Activated naive CD8-positive, alpha-beta T cell (primary cell): ENCODE data around the gene AMFR.
"Not testable (repeated sequence)": the region's sequence is repeated elsewhere in the genome, so short reads cannot be mapped to it uniquely, and the experiment has no call there.

Experiments used
- H3K27ac Mint-ChIP-seq: one replicate; pipeline ENCODE4 v1.8.0; 2021; ENCODE audit warnings: mixed read lengths
- H3K27me3 Mint-ChIP-seq: one replicate; pipeline ENCODE4 v1.8.0; 2021; ENCODE audit warnings: mixed read lengths
- H3K36me3 Mint-ChIP-seq: one replicate; pipeline ENCODE4 v1.8.0; 2021; ENCODE audit warnings: mixed read lengths
- H3K4me1 Mint-ChIP-seq: one replicate; pipeline ENCODE4 v1.8.0; 2021; ENCODE audit warnings: low read depth, mixed read lengths
- H3K4me3 Mint-ChIP-seq: one replicate; pipeline ENCODE4 v1.8.0; 2021; ENCODE audit warnings: mild to moderate bottlenecking, mixed read lengths
- H3K9me3 Mint-ChIP-seq: one replicate; pipeline ENCODE4 v1.8.0; 2021; ENCODE audit warnings: low read depth, mixed read lengths

The AMFR gene

DNA sequence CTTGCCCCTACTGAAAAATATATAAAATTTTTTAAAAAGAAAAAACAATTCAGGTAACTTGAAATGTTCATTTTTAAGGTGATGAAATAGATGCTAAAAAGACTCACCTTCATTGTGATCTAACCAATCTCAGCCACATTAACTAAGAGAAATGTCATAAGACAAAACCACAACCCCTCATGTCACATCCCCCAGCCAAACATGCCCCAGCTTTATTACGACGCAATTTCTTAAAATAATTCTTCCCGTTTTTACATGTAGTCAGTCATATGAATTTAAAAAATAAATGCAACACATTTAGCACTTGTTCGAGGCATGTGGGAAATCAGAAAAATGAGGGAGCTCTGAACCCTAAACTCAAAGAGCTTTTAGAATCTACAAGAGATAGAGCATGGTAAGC lies 9.5 kb downstream of the AMFR start:
- Mint-ChIP-seq H3K9me3 (no peaks in the 10 kb centered on the region), H3K27ac (no peak overlapping the region), H3K36me3 (peaks cover 8% of the 10 kb centered on the region), H3K4me3 (no peak overlapping the region), H3K27me3 (no peaks in the 10 kb centered on the region), H3K4me1 (peaks cover 25% of the 10 kb centered on the region)

GRCh38 chr16:56414366-56414765 lies 11.0 kb downstream of the AMFR start:
- Mint-ChIP-seq H3K4me1 (peaks cover 18% of the 10 kb centered on the region), H3K9me3 (no peaks in the 10 kb centered on the region), H3K4me3 (no peak overlapping the region), H3K27me3 (no peaks in the 10 kb centered on the region), H3K27ac (no peak overlapping the region), H3K36me3 (peaks cover 10% of the 10 kb centered on the region)

DNA sequence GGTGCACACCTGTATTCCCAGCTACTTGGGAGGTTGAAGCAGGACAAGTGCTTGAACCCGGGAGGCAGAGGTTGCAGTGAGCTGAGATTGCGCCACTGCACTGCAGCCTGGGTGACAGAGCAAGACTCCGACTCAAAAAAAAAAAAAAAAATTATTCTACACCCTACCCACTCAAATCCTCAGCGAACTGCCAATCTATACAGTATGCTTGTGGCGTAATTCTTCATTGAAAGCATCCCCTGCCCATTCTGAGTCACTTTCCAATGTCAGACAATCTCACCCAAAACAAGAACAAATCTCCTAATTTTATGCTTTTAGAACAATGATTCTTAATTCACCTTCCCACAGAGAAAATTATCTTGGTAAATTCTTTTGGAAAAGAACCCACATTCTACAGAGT lies 12.0 kb downstream of the AMFR start:
- Mint-ChIP-seq H3K36me3 (peaks cover 11% of the 10 kb centered on the region), H3K27ac (no peak overlapping the region), H3K4me3 (no peak overlapping the region), H3K9me3 (no peaks in the 10 kb centered on the region), H3K27me3 (no peaks in the 10 kb centered on the region), H3K4me1 (peaks cover 16% of the 10 kb centered on the region)

- Mint-ChIP-seq H3K4me1 (peaks cover 15% of the 10 kb centered on the region), H3K27me3 (no peaks in the 10 kb centered on the region), H3K9me3 (no peaks in the 10 kb centered on the region), H3K36me3 (peaks cover 13% of the 10 kb centered on the region), H3K27ac (no peak overlapping the region), H3K4me3 (no peak overlapping the region)
Measured at GRCh38 chr16:56411624-56412023, 13.7 kb downstream of the AMFR start.

- H3K9me3 Mint-ChIP-seq, result no peaks in the 10 kb centered on the region
- H3K4me1 Mint-ChIP-seq, result peaks cover 13% of the 10 kb centered on the region
- H3K36me3 Mint-ChIP-seq, result peaks cover 13% of the 10 kb centered on the region
- no peak overlapping the region for H3K27ac Mint-ChIP-seq
- H3K4me3 Mint-ChIP-seq, result no peak overlapping the region
- H3K27me3 Mint-ChIP-seq, result no peaks in the 10 kb centered on the region
Measured at GRCh38 chr16:56411123-56411522, 14.2 kb downstream of the AMFR start.

DNA sequence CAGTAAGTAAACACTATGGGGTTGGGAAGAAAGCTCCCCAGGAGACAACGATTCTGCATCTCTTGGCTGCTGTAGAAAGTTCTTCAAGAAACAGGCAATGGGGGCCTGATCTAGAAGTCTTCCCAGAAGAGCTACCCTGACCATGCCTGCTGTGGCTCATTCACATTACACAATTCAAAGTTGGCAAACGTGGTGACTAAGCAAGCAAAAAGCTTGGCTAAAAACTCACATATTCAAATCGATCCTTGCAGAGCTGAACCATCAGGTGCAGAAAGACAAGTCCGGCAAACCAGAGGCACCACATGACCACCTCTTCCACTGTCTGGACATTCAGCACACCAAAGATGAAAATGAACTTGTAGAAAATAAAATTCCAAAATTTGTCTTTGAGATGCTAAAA lies 16.1 kb downstream of the AMFR start:
- no peaks in the 10 kb centered on the region for H3K27me3 Mint-ChIP-seq
- peaks cover 1% of the 10 kb centered on the region for H3K4me1 Mint-ChIP-seq
- H3K36me3 Mint-ChIP-seq, result peaks cover 19% of the 10 kb centered on the region
- no peak overlapping the region for H3K27ac Mint-ChIP-seq
- H3K4me3 Mint-ChIP-seq, result no peak overlapping the region
- H3K9me3 Mint-ChIP-seq, result no peaks in the 10 kb centered on the region

DNA sequence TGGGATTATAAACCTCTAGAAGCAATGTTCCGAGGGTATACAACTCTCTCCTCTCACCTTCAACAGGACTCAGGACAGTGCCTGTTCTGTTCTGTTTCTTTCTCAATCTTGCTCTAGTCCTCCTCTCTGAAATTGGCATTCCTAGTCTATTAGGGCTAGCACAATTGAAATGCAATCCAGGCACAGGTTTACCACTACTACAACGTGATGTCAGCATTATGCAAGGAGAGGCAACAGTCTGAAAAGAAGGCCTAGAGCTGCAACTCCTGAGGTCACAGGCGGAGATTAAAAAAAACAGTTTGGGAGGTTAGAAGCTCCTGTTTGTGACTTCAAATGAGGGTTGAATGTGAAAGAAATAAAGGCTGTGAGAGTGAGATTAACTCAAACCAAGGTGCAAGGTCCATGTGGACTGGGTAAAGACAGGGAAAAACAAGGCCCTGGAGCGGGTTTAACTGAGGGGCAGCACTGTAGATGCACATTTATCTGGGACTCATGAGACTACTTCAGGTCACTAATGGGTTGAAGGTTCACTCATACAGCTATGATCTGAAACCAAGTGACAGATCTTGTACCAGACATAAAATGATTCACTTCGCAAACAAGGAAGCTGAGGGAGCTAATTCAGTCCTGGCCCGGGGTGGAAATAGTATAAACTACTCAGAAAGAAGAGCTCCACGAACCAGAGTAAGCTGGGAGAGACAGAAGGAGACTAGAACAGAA lies 16.8 kb downstream of the AMFR start:
- Mint-ChIP-seq H3K27me3 (no peaks in the 10 kb centered on the region), H3K36me3 (peaks cover 18% of the 10 kb centered on the region), H3K4me1 (peaks cover 1% of the 10 kb centered on the region), H3K9me3 (no peaks in the 10 kb centered on the region), H3K27ac (no peak overlapping the region), H3K4me3 (no peak overlapping the region)

DNA sequence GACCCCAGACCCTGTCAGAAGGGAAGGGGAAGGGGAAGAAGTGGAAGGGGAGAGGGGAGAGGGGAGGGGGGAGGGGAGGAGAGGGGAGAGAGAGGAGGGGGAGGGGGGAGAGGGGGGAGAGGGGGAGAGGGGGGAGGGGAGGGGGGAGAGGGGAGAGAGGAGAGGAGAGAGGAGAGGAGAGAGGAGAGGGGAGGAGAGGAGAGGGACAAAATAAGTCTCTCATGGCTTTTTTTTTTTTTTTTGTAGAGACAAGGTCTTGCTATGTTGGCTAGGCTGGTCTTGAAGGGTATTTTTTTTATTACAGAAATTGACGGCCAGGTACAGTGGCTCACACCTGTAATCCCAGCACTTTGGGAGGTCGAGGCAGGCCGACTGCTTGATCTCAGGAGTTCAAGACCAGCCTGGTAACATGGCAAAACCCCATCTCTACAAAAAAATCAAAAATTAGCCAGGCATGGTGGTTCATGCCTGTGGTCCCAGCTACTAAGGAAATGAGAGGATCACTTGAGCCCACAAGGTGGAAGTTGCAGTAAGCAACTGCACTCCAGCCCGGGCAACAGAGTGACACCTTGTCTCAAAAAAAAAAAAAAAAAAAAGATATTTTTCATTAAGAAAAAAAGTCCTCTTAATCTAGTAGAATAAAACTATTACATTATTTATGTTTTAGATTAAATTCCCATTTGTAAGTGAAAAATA lies 19.2 kb downstream of the AMFR start:
- no peak overlapping the region for H3K4me3 Mint-ChIP-seq
- H3K27ac Mint-ChIP-seq, result no peak overlapping the region
- no peaks in the 10 kb centered on the region for H3K27me3 Mint-ChIP-seq
- no peaks in the 10 kb centered on the region for H3K4me1 Mint-ChIP-seq
- H3K36me3 Mint-ChIP-seq, result peaks cover 15% of the 10 kb centered on the region
- H3K9me3 Mint-ChIP-seq, result no peaks in the 10 kb centered on the region

DNA sequence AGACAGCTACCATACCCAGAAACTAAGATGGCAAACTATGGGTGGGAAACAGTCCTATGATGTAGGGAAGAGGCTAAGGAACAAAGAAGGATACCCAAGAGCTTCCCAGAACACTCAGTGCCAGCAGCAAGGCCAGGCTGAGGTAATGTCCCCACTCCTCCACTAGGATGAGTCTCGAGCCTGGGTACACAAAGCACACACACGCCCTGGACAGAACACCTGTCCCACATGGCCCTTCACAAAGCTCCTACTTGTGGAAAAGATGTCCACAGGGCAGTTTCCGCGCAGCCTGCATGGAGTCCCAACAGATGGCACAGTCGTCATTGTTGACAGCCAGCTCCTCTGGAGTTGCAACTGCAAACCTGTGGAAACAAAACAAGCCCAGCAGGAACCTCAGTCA lies 23.9 kb downstream of the AMFR start:
- Mint-ChIP-seq H3K27ac (no peak overlapping the region), H3K36me3 (peaks cover 17% of the 10 kb centered on the region), H3K4me3 (no peak overlapping the region)

GRCh38 chr16:56400458-56400857 lies 24.9 kb downstream of the AMFR start:
- H3K4me3 Mint-ChIP-seq, result no peak overlapping the region
- peaks cover 20% of the 10 kb centered on the region for H3K36me3 Mint-ChIP-seq
- peaks cover 3% of the 10 kb centered on the region for H3K4me1 Mint-ChIP-seq
- no peaks in the 10 kb centered on the region for H3K9me3 Mint-ChIP-seq
- H3K27me3 Mint-ChIP-seq, result no peaks in the 10 kb centered on the region
- H3K27ac Mint-ChIP-seq, result no peak overlapping the region

More for the DNA sequence above, 23.9 kb downstream of the AMFR start:
- H3K27me3 Mint-ChIP-seq, result no peaks in the 10 kb centered on the region
- no peaks in the 10 kb centered on the region for H3K9me3 Mint-ChIP-seq
- no peaks in the 10 kb centered on the region for H3K4me1 Mint-ChIP-seq

GRCh38 chr16:56399486-56399885 lies 25.9 kb downstream of the AMFR start:
- Mint-ChIP-seq H3K4me1 (peaks cover 3% of the 10 kb centered on the region), H3K9me3 (no peaks in the 10 kb centered on the region), H3K27ac (no peak overlapping the region), H3K27me3 (no peaks in the 10 kb centered on the region), H3K4me3 (no peak overlapping the region), H3K36me3 (peaks cover 18% of the 10 kb centered on the region)

GRCh38 chr16:56399047-56399446 lies 26.3 kb downstream of the AMFR start:
- Mint-ChIP-seq H3K4me1 (peaks cover 4% of the 10 kb centered on the region), H3K36me3 (peaks cover 15% of the 10 kb centered on the region)

DNA sequence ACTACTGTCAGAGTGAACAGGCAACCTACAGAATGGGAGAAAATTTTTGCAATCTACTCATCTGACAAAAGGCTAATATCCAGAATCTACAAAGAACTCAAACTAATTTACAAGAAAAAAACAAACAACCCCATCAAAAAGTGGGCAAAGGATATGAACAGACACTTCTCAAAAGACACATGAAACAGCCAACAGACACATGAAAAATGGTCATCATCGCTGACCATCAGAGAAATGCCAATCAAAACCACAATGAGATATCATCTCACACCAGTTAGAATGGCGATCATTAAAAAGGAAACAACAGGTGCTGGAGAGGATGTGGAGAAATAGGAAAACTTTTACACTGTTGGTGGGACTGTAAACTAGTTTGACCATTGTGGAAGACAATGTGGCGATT lies 28.6 kb downstream of the AMFR start:
- H3K36me3 Mint-ChIP-seq, result peaks cover 19% of the 10 kb centered on the region

More at GRCh38 chr16:56399047-56399446, 26.3 kb downstream of the AMFR start:
- Mint-ChIP-seq H3K9me3 (no peaks in the 10 kb centered on the region), H3K27me3 (no peaks in the 10 kb centered on the region), H3K27ac (no peak overlapping the region), H3K4me3 (no peak overlapping the region)

DNA sequence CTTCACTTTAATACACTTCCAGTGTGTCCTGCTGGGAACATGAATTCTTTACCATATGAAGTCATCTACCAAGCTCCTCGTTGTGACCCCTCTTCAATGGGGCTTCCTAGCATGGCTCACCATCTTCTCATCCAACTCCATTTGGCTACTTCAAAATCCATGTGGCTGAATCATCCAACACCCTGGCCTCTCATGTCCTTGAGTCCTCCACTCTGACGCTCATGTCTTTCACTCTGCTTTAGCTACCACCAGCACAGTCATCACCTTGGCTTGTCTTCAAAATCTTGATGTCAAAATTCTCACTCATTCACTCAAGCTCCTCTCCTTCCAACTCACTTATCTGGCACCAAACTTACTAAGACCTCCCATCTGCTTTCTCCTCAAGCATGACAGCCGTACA lies 35.8 kb downstream of the AMFR start:
- no peak overlapping the region for H3K27ac Mint-ChIP-seq
- H3K36me3 Mint-ChIP-seq, result peaks cover 22% of the 10 kb centered on the region
- no peaks in the 10 kb centered on the region for H3K27me3 Mint-ChIP-seq
- H3K4me3 Mint-ChIP-seq, result no peak overlapping the region
- no peaks in the 10 kb centered on the region for H3K9me3 Mint-ChIP-seq
- H3K4me1 Mint-ChIP-seq, result peaks cover 2% of the 10 kb centered on the region

More for the DNA sequence above, 28.6 kb downstream of the AMFR start:
- H3K4me3 Mint-ChIP-seq, H3K27ac Mint-ChIP-seq, H3K9me3 Mint-ChIP-seq, H3K27me3 Mint-ChIP-seq, H3K4me1 Mint-ChIP-seq: not testable (repeated sequence)

DNA sequence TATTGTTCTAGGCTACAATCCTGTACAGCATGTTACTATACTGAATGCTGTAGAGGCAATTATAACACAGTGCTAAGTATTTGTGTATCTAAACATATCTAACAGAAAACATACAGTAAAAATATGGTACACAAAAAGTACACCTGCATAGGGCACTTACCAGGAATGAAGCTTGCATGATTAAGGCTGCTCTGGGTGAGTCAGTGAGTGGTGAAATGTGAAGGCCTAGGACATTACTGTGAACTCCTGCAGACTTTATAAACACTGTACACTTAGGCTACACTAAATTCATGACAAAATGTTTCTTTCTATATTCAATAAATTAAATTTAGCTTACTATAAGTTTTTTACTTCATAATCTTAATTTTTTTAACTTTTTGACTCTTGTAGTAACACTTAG lies 37.1 kb downstream of the AMFR start:
- H3K9me3 Mint-ChIP-seq, result peaks cover 5% of the 10 kb centered on the region
- H3K27me3 Mint-ChIP-seq, result no peaks in the 10 kb centered on the region
- no peak overlapping the region for H3K4me3 Mint-ChIP-seq
- H3K4me1 Mint-ChIP-seq, result no peaks in the 10 kb centered on the region
- peaks cover 35% of the 10 kb centered on the region for H3K36me3 Mint-ChIP-seq
- H3K27ac Mint-ChIP-seq, result no peak overlapping the region

DNA sequence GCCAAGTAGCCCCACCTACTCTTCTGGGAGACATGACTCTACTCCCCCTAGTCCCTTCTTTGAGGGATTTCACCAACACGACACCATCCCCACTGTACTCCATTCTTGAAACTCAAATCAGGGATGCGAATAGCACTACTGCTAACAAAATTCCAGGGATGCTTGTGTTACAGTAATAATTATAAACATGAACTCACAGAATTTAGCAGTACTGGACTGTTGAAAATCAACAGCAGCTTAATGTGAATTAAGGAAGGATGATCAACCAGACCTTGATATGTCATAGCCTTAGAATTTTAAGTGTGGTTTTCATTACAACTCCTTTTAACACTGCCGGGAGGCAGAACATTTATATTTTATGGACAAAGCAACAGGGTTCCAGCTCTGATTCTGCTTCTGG lies 37.9 kb downstream of the AMFR start:
- Mint-ChIP-seq H3K36me3 (peaks cover 39% of the 10 kb centered on the region), H3K9me3 (peaks cover 6% of the 10 kb centered on the region), H3K4me3 (no peak overlapping the region), H3K27ac (no peak overlapping the region), H3K4me1 (no peaks in the 10 kb centered on the region), H3K27me3 (no peaks in the 10 kb centered on the region)
